Posterior cingulate gyrus (tissue), 11 donors: ENCODE data around the gene SHISA3.
"Not testable (repeated sequence)": the region's sequence is repeated elsewhere in the genome, so short reads cannot be mapped to it uniquely, and the experiment has no call there.

Experiments
- DNase-seq, 10 donors: peaks; one replicate each; pipeline versions ENCODE4 v3.0.0 to v3.0.0-alpha.2; 2020 to 2021; ENCODE audit warnings: mixed read lengths in 3 of 10
- intact Hi-C: fragments of 100-400 bp; cut with DNase I; formaldehyde crosslinking; loops from one replicate; pipeline ENCODE4 v1.15.1; 2023

The SHISA3 gene

GRCh38 chr4:42396752-42397634 lies at the start of gene SHISA3:
Gene SHISA3 (plus strand): TSS chr4:42397488. CDS start chr4:42398057, 569 bp downstream.
- peak in 3 of 10 donors; percentile 68 to 72 (median 69) for DNase-seq
- intact Hi-C loops, result no loop called here

GRCh38 chr4:42348247-42348646 lies 49.0 kb upstream of the SHISA3 start:
- intact Hi-C loops, result no loop called here
- no peak for DNase-seq

- DNase-seq, result no peak
- intact Hi-C loops, result no loop called here
These were observed 48.6 kb upstream of the SHISA3 start for GRCh38 chr4:42348692-42349091.

DNA sequence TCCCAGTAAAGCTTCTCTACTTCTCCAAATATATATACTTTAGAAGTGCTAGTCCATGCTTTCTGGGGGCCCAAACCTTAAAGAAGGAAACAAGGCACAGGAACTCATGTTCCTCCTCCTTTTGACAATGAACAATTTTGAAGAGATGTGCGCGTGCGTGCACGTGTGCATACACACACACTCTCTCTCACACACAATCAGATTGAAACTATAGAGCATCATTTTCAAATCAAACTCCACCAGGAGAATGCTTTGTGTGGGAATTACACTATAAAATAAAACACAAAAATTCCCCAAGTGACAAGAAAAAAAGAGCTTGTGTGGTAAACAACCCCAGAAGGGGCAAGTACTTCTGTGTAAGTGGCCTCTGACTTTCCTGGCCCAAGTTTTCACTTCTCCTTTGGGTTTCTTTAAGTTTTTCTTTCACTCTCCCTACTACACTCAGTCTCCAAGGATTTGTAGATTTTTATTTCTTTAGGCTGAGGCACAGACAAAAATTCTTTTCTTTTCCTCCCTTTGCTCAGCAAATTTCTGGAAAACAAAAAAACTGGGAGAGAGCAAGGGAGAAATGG lies 46.6 kb upstream of the SHISA3 start:
- DNase-seq, result no peak
- intact Hi-C loops, result no loop called here

DNA sequence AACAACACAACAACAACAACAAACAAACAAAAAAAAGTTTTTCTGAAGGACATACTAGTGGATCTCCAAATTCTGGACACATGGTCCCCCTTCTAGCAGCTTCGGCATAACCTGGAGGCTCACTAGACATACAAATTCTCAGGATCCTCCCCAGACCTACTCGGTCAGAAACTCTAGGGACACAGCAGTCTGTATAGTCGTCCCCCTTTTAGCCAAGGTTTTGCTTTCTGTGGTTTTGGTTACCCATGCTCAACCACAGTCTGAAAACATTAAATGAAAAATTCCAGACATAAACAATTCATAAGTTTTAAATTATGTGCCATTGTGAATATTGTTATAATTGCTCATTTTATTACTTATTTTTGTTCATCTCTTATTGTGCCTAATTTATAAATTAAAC lies 45.2 kb upstream of the SHISA3 start:
- intact Hi-C loops, result no loop called here
- DNase-seq, result no peak

DNA sequence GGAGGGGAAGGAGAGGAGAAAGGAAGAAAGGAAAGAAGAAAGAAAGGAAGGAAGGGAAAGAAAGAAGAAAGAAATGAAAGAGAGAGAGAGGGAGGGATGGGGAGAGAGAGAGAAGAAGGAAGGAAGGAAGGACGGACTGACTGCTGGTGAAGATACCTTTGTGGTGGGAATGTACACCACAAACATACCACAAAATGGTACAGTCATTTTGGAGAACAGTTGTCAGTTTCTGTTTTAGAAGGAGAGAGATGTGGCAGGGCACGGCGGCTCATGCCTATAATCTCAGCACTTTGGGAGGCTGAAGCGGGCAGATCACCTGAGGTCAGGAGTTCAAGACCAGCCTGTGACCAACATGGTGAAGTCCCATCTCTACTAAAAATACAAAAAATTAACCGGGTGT lies 40.0 kb upstream of the SHISA3 start:
- intact Hi-C loops, result no loop called here
- DNase-seq, result no peak

GRCh38 chr4:42359711-42360110 lies 37.6 kb upstream of the SHISA3 start:
- intact Hi-C loops, result no loop called here
- DNase-seq, result no peak

- intact Hi-C loops, result no loop called here
- no peak for DNase-seq
These were observed 37.0 kb upstream of the SHISA3 start for GRCh38 chr4:42360256-42360669.

DNA sequence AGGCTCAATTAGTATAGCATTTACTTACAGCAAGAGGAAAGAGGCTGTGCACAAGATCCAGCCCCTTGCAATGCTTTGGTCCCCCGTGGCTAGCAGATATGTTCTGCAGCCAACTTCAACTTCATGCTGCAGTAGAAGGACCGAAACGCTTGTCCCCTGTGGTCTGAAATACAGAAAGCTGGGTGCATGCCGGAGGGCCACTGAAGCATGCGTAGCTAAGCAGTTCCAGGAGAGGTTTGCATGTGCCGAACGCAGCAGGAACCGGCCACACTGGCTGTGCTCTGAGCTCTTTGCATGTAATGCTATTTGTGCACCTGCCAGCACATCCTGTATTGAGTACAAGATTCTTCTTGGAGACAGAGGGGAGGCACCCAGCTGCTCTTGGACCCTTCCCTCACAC lies 35.8 kb upstream of the SHISA3 start:
- DNase-seq, result no peak
- intact Hi-C loops, result no loop called here

DNA sequence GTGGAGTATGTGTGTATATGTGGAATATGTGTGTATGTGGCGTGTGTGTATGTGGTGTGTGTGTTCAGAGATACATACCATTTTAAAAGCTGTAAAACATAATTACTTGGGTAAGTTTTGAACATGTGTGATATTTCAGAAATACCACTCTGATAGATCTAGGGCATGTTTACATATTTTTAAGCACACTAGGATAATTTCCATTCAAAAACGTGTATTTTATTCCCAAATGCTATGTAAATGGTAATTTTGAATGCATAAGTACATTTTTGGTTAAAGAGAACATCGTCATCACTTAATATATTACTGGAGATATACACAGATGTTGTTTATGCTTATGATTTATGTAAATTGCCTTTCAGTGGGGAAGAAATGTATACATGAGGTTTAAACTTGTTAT lies 34.7 kb upstream of the SHISA3 start:
- DNase-seq, result no peak
- intact Hi-C loops, result no loop called here

DNA sequence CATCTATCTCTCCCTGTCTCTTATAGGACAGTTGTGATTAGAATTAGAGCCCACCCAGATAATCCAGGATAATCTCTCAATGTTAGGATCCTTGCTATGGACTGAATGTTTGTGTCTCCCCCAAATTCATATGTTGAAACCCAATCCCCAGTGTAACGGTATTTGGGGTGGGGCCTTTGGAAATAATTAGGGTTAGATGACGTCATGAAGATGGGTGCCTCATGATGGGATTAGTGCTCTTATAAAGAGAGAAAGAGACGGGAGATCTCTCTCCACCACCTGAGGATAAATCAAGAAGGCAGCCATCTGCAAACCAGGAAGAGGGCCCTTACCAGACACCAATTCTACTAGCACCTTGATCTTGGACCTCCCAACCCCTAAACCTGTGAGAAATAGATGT lies 33.7 kb upstream of the SHISA3 start:
- no peak for DNase-seq
- intact Hi-C loops, result no loop called here

GRCh38 chr4:42364266-42365053 lies 32.8 kb upstream of the SHISA3 start:
- intact Hi-C loops, result no loop called here
- no peak for DNase-seq

DNA sequence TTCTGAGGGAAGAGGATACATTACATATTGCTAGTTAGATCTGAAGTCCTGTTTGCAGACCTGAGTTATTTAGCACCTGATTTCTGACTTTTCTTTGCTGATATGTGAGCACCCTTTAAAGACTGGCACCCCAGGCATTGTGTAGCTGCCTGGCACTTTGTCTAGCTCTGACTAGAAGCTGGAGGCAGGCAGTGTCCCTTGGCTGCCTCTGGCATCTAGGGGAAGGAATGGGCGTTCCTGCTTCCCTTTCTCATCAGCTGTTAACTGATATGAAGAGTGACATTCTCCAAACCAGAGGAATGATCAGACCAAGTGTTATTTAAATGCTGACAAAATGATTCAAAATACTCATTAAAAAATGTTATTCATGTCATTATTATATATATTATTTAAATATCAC lies 30.3 kb upstream of the SHISA3 start:
- no peak for DNase-seq
- intact Hi-C loops, result no loop called here

- no peak for DNase-seq
- intact Hi-C loops, result no loop called here
These were observed 27.8 kb upstream of the SHISA3 start for GRCh38 chr4:42369489-42369888.

DNA sequence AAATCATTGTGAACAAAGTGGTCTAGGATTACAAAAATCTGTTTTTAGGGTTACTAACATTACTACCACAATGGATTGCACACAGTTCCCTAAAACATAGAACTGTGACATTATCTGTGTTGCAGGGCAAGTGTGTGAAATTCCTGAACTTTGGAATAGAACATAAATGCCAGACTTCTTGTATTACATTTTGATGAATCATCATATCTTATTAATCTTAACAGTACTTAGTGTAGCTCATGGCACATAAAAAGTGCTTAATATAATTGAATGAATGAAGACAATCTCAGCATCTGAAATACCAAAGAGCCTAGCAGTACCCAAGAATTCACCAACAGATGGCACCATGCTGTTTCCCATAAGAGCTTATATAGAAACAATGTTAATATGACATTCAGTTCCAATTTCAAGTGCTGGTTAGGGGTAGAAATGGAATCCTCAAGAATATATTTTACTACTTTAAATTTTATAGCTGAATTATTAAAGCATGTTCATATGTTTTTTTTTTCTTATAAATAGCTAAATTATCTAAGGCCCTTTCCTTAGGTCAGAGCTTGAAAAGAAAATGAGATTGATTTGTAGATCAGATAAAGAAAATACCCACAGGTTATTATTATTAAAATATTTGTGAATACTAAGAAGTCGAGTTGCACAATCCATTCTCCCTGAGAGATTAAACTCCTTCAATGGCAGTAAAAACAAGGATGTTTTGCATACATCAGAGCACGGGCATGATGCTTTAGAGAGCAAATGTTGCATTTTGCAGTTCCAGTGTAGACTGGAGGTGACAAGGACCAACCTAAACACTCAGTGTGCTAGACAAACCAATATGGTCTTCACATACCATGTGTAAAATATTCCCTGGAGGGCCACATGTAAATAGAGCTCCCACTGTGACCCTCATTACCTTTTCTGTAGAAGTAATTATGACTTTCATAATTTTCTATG lies 25.7 kb upstream of the SHISA3 start:
- intact Hi-C loops, result loop anchor here (1.0 to 5.0 kb wide), 2 partner anchors 149 to 491 kb away; no protein-coding TSS in a partner anchor
- DNase-seq, result peak in 2 of 10 donors; percentile 10 to 21

GRCh38 chr4:42372303-42372702 lies 25.0 kb upstream of the SHISA3 start:
- intact Hi-C loops, result loop anchor here (5.0 kb wide), 1 partner anchor 490 kb away; no protein-coding TSS in a partner anchor
- DNase-seq, result not testable (repeated sequence)

DNA sequence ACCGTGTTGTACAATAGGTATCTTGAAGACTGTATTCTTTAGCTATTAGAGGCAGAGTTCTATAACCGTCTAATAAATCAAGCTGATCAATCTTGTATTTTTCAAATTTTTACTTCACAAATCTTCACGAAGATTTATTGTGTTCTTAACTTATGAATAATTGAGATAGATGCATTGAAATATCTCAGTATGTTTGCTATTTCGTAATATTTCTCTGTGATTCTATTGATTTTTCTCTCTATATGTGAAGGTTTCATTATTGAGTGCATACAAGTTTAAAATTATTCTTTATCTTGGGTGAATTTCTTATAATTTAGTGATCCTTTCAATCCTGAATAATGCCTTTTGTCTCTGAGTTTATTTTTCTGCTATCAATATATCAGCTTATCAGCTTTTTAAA lies 19.8 kb upstream of the SHISA3 start:
- no peak for DNase-seq
- intact Hi-C loops, result no loop called here

DNA sequence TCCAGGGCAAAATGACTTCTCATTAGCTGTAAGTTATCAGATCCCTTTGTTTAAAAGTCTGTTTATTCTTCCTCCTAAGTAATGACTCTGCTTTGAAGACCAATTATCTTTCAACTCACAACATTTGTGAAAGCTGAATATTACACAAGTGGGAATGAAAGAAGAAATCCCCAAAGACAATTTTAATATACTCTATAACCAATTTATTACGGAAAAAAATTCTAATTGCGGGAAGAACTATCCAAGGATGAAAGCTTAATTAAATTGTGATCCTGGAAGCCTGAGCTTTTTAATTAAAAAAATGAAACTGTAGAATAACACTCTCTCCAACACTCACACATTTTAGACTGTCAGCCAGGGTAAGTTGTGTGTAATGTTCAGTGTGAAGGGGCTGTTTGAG lies 15.6 kb upstream of the SHISA3 start:
- intact Hi-C loops, result no loop called here
- DNase-seq, result no peak

DNA sequence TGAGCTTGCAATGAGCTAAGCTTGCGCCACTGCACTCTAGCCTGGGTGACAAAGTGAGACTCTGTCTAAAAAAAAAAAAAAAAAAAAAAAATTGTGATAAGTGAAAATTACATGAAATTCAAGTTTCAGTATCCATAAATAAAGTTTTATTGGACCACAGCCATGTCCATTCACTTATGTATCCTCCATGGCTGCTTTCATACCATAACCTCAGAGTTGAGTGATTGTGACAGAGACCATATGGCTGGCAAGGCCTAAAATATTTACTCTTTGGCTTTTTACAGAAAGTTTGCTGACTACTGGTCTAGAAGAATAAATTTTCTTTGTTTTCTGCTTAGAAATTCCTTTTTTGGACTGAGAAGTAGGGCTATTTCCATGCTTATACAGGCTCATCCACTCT lies 11.8 kb upstream of the SHISA3 start:
- intact Hi-C loops, result no loop called here
- DNase-seq, result no peak
